ENCODE data around the gene BAZ2A.

DNA sequence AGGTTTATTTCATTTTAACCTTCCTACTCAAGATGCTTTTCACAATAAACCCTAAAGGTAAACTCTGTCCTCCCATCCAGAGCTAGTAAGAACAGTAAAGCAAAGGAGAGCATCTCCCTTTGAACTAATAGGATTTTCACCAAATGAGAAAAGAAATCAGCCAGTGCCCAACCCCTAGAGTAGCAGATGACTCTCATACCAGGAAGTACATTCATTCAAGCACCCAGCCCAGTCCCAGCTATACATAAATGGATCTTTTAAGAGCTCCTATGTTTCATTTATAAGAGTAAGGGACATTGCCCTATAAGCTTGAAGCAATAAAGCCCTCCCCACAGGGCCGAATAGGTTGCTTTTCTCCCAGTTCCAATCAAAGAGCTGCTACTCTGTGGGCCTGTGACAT lies 7.6 kb downstream of the BAZ2A start:
- TF ChIP-seq GATA2 (IDR thresholded peaks at IDR 0.05; ENCODE audit: low read depth, low read length), result no peak
- TF ChIP-seq GATA3 (IDR thresholded peaks at IDR 0.05; ENCODE audit: low read depth, low read length), result no peak

All from SH-SY5Y (cell line).